Measurements from ENCODE around the gene EZR. TPM values are rescaled to one million over a fixed set of nuclear protein-coding genes. Genes with fewer than 3 reads are reported as not detected.

EZR gene
- total RNA-seq, 4 donors from 2014 or later, result 88.0 to 190 (median 177) TPM

DNA sequence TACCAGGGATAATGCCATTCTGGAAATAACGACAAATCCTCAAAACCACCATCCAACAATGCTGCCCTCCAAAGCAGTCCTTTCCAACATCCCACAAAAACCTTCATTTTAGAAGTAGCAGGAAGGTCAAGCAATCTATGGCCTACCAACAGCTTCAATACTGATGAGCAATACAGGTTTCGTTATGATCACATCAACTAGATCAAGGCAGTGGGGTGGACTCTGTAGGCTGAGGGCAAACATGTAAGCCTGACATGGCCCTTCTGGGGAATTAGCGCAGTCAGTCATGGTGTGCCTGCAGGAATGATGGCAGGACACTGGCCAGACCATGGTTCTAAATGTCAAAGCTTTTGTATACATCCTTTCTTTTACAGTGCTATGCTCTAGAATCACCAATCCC, 41.7 kb downstream of the EZR start:
- ATAC-seq, result no peak
- TF ChIP-seq POLR2A (IDR thresholded peaks at IDR 0.05) (no peak), EP300 (IDR thresholded peaks at IDR 0.05) (no peak), POLR2AphosphoS5 (IDR thresholded peaks at IDR 0.05) (no peak), CTCF (IDR thresholded peaks at IDR 0.05) (no peak)
- H3K27ac ChIP-seq, result no peak overlapping the region
- no peaks in the 10 kb centered on the region for H3K27me3 ChIP-seq
- peaks cover 0 to 100% of the 10 kb centered on the region in 2 donors for H3K36me3 ChIP-seq
- H3K4me3 ChIP-seq, result no peak overlapping the region
- H3K9me3 ChIP-seq, result no peaks in the 10 kb centered on the region
- peaks cover 0 to 3% (median 0%) of the 10 kb centered on the region in 3 donors for H3K4me1 ChIP-seq
- 100% methylated on average over 2 to 3 of the region's 3 CpGs for WGBS, 2 donors (ENCODE audit: low coverage in 1 of 2)

- TF ChIP-seq EP300 (IDR thresholded peaks at IDR 0.05) (no peak), POLR2A (IDR thresholded peaks at IDR 0.05) (no peak), POLR2AphosphoS5 (IDR thresholded peaks at IDR 0.05) (no peak), CTCF (IDR thresholded peaks at IDR 0.05) (no peak)
- Histone ChIP-seq H3K36me3 (peaks cover 0 to 100% of the 10 kb centered on the region in 2 donors), H3K27ac (no peak overlapping the region), H3K27me3 (no peaks in the 10 kb centered on the region), H3K4me3 (no peak overlapping the region), H3K4me1 (peaks cover 0 to 3% (median 0%) of the 10 kb centered on the region in 3 donors), H3K9me3 (no peaks in the 10 kb centered on the region)
- WGBS, 2 donors (ENCODE audit: low coverage in 1 of 2), result 80 to 82% methylated on average over 1 to 2 of the region's 2 CpGs
- no peak for ATAC-seq
These were observed 42.4 kb downstream of the EZR start for GRCh38 chr6:158776737-158777136.

- Histone ChIP-seq H3K9me3 (no peaks in the 10 kb centered on the region), H3K36me3 (peaks cover 0 to 100% of the 10 kb centered on the region in 2 donors), H3K27ac (no peak overlapping the region), H3K4me1 (peaks cover 0 to 3% (median 0%) of the 10 kb centered on the region in 3 donors), H3K4me3 (no peak overlapping the region), H3K27me3 (no peaks in the 10 kb centered on the region)
- ATAC-seq, result no peak
- 93 to 100% methylated on average over 1 to 2 of the region's 5 CpGs for WGBS, 2 donors (ENCODE audit: low coverage in 1 of 2)
- TF ChIP-seq POLR2AphosphoS5 (IDR thresholded peaks at IDR 0.05) (no peak), POLR2A (IDR thresholded peaks at IDR 0.05) (no peak), EP300 (IDR thresholded peaks at IDR 0.05) (no peak), CTCF (IDR thresholded peaks at IDR 0.05) (no peak)
These were observed 43.3 kb downstream of the EZR start for GRCh38 chr6:158775832-158776231.

DNA sequence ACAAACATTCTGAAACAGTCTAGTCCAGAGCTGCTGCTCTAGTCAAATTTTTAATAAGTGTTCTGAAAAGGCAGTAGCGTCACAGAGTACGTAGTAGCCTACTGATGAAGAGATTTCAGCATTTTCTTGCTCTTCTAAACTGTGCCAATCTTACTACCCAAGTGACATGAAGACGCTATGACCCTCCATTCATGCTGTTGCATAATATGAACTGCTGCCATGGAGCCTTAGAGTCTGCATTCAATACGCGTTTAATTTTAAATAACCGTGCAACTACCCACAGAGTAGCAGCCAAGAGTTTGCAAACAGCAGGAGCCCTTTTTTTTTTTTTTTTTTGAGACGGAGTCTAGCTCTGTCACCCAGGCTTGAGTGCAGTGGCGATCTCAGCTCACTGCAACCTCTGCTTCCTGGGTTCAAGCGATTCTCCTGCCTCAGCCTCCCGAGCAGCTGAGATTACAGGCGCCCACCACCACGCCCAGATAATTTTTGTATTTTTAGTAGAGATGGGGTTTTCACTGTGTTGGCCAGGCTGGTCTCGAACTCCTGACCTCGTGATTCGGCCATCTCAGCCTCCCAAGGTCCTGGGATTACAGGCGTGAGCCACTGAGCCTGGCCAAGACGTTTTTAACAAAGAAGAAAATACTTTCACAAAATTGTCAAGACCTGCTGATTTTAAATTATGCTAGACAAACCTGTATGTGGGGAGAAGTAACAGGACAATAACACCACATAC, 44.3 kb downstream of the EZR start:
- WGBS, 2 donors (ENCODE audit: low coverage in 1 of 2), result 84 to 93% methylated on average over 4 to 16 of the region's 17 CpGs

More for the DNA sequence above, 44.3 kb downstream of the EZR start:
- H3K27ac ChIP-seq, result no peak overlapping the region
- no peaks in the 10 kb centered on the region for H3K9me3 ChIP-seq
- H3K4me1 ChIP-seq, result peaks cover 0 to 3% (median 0%) of the 10 kb centered on the region in 3 donors
- ATAC-seq, result no peak
- H3K4me3 ChIP-seq, result no peak overlapping the region
- TF ChIP-seq POLR2AphosphoS5 (IDR thresholded peaks at IDR 0.05), result no peak
- no peak for TF ChIP-seq POLR2A (IDR thresholded peaks at IDR 0.05)
- TF ChIP-seq CTCF (IDR thresholded peaks at IDR 0.05), result no peak
- no peak for TF ChIP-seq EP300 (IDR thresholded peaks at IDR 0.05)
- H3K27me3 ChIP-seq, result no peaks in the 10 kb centered on the region
- peaks cover 0 to 100% of the 10 kb centered on the region in 2 donors for H3K36me3 ChIP-seq
